HG02571 (cell line): ENCODE measurements around the gene B3GALT4.

Source experiments
- ATAC-seq: cut with Tn5 transposase; IDR thresholded peaks from one replicate; pipeline ENCODE4 v1.9.1; 2021; ENCODE audit warnings: mild to moderate bottlenecking, moderate library complexity; ENCODE audit not compliant: unreplicated experiment

Gene B3GALT4

GRCh38 chr6:33288921-33289783 is 12.2 kb downstream of the B3GALT4 start, which contains the start of the genes PFDN6 and WDR46:
TSS of gene PFDN6 (plus strand) at chr6:33289601. CDS start at chr6:33289857, 256 bp downstream.
TSS of gene WDR46 (minus strand) at chr6:33289239. CDS start at chr6:33289170, 69 bp downstream.
- peak; percentile 77 for ATAC-seq

- peak; percentile 13 for ATAC-seq
Observed at GRCh38 chr6:33289784-33290315, 12.9 kb downstream of the B3GALT4 start.

- ATAC-seq = no peak
Observed at GRCh38 chr6:33290459-33290858, 13.5 kb downstream of the B3GALT4 start.

GRCh38 chr6:33292996-33293682 is 16.2 kb downstream of the B3GALT4 start:
- ATAC-seq = no peak

GRCh38 chr6:33294086-33294823 is 17.3 kb downstream of the B3GALT4 start:
- no peak for ATAC-seq

GRCh38 chr6:33295621-33296369 is 18.9 kb downstream of the B3GALT4 start:
- no peak for ATAC-seq

- no peak for ATAC-seq
Observed at GRCh38 chr6:33296797-33297405, 20.0 kb downstream of the B3GALT4 start.

GRCh38 chr6:33297406-33297955 is 20.6 kb downstream of the B3GALT4 start:
- no peak for ATAC-seq

- ATAC-seq = no peak
Observed at GRCh38 chr6:33297956-33298772, 21.2 kb downstream of the B3GALT4 start.

GRCh38 chr6:33298773-33299236 is 21.9 kb downstream of the B3GALT4 start, which contains the start of gene RGL2:
TSS of gene RGL2 (minus strand) at chr6:33298942. CDS start at chr6:33298610, 332 bp downstream.
- ATAC-seq = peak; percentile 29

- ATAC-seq = peak; percentile 64
Observed at GRCh38 chr6:33299237-33299944, 22.5 kb downstream of the B3GALT4 start.

GRCh38 chr6:33301877-33302276 is 25.0 kb downstream of the B3GALT4 start:
- no peak for ATAC-seq

- no peak for ATAC-seq
Observed at GRCh38 chr6:33304216-33304615, 27.3 kb downstream of the B3GALT4 start.

- no peak for ATAC-seq
Observed at GRCh38 chr6:33305052-33305451, 28.1 kb downstream of the B3GALT4 start.

- no peak for ATAC-seq
Observed at GRCh38 chr6:33306356-33306755, 29.4 kb downstream of the B3GALT4 start.

GRCh38 chr6:33312361-33313104 is 35.6 kb downstream of the B3GALT4 start:
- ATAC-seq = no peak

GRCh38 chr6:33313105-33313708 is 36.3 kb downstream of the B3GALT4 start:
- no peak for ATAC-seq
